ENCODE data around the gene DPF1.

DNA sequence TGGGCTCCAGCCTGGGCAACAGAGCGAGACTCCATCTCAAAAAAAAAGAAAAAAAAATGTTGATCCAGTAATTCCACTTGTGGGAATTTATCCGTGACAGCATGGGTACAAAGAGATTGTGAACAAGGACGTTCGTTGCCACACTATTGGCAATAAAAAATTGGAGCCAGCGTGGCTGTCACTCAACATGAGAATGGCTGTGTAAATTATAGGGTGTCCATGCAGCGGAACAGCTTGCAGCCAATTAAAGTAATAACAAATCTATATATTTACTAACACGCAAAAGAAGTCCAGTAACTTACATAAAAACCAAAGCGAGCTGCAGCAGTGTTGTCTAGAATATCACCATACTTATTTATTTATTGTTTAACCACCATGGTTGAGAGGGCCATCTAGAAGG is 19.3 kb downstream of the DPF1 start:
- TF ChIP-seq, protein P1, sequence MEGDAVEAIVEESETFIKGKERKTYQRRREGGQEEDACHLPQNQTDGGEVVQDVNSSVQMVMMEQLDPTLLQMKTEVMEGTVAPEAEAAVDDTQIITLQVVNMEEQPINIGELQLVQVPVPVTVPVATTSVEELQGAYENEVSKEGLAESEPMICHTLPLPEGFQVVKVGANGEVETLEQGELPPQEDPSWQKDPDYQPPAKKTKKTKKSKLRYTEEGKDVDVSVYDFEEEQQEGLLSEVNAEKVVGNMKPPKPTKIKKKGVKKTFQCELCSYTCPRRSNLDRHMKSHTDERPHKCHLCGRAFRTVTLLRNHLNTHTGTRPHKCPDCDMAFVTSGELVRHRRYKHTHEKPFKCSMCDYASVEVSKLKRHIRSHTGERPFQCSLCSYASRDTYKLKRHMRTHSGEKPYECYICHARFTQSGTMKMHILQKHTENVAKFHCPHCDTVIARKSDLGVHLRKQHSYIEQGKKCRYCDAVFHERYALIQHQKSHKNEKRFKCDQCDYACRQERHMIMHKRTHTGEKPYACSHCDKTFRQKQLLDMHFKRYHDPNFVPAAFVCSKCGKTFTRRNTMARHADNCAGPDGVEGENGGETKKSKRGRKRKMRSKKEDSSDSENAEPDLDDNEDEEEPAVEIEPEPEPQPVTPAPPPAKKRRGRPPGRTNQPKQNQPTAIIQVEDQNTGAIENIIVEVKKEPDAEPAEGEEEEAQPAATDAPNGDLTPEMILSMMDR (IDR thresholded peaks at IDR 0.05; ENCODE audit: insufficient read depth, low read depth, low read length): no peak
- TF ChIP-seq EZH2 (IDR thresholded peaks at IDR 0.05; ENCODE audit: insufficient read depth, low read length): no peak

Measured in astrocyte (in vitro differentiated cells and primary cell).